ENCODE results near the gene C5orf22.
"Not testable (repeated sequence)": the region's sequence is repeated elsewhere in the genome, so short reads cannot be mapped to it uniquely, and the experiment has no call there.

C5orf22 gene

DNA sequence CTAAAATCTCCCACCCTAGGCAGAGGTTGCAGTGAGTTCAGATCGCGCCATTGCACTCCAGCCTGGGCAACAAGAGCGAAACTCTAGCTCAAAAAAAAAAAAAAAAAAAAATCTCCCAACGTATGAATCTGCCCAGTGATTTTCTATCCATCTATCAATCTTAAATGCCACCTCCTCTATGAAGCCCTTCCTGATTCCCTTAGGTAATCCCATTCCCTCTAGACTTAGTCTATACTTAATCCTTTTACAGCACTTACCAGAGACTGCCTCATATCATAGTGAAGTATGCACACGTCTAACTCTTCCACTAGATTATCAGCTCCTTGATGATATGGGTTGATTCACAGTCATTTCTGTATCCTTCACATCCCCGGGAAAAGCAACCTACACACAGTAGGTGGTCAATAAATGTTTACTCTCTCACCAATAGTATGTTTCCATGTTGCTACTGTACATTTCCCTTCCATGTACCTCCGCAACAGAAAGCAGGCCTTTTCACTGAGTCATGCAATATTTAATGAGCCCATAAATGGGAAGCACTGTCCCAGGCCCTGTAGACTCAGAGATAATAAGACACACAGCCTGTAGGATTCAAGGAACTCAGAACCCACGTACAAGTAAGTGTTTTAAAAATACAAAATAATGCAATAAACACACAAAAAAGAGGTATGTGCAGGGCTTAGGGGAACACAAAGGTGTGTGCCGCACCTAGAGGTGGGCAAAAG, 1.4 kb upstream of the C5orf22 start:
- TF ChIP-seq, protein P1, sequence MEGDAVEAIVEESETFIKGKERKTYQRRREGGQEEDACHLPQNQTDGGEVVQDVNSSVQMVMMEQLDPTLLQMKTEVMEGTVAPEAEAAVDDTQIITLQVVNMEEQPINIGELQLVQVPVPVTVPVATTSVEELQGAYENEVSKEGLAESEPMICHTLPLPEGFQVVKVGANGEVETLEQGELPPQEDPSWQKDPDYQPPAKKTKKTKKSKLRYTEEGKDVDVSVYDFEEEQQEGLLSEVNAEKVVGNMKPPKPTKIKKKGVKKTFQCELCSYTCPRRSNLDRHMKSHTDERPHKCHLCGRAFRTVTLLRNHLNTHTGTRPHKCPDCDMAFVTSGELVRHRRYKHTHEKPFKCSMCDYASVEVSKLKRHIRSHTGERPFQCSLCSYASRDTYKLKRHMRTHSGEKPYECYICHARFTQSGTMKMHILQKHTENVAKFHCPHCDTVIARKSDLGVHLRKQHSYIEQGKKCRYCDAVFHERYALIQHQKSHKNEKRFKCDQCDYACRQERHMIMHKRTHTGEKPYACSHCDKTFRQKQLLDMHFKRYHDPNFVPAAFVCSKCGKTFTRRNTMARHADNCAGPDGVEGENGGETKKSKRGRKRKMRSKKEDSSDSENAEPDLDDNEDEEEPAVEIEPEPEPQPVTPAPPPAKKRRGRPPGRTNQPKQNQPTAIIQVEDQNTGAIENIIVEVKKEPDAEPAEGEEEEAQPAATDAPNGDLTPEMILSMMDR (IDR thresholded peaks at IDR 0.05; ENCODE audit: low read depth, low read length): no peak
- peak overlapping the region; percentile 79 for H3K4me3 ChIP-seq (ENCODE audit: low read depth, low read length)

DNA sequence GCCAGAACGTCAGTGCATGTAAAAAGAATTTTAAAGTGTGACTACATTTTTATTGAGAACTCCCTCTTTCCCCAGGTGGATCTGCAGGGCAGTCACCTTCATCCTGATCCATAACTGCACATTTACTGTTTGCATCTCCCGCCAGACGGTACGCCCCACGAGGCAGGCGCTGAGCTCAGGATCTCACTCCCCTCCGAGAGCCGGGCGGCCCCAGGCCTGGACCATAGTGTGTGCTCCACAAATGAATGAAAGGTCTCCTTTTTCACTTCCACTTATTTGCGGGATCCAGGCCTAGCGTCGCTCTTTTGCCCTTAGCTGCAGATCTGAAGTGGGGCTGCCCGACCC, 586 bp upstream of the C5orf22 start:
- H3K4me3 ChIP-seq (ENCODE audit: low read depth, low read length): peak overlapping the region; percentile 79
- TF ChIP-seq, protein P1 (IDR thresholded peaks at IDR 0.05; ENCODE audit: low read depth, low read length): no peak

DNA sequence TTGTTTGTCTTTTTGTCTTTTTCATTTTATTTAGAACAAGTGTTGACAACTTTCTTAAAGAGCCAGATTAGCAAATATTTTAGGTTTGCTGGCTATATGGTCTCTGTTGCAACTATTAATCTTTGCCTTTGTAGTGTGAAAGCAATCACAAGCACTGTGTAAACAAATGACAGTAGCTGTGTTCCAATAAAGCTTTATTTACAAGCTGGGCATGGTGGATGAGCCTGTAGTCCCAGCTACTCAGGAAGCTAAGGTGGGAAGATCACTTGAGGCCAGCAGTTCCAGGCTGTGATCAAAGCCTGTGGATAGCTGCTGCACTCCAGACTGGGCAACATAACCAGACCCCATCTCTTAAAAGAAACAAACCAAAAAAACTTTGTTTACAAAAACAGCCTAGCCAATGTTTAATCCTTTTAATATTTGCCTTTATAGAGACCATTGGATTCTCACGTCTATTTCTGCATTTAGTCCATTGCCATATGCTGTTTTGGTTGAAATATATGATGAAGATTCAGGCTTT, 2.5 kb downstream of the C5orf22 start:
- TF ChIP-seq, protein P1 (IDR thresholded peaks at IDR 0.05; ENCODE audit: low read depth, low read length): no peak
- no peak overlapping the region for H3K4me3 ChIP-seq (ENCODE audit: low read depth, low read length)

DNA sequence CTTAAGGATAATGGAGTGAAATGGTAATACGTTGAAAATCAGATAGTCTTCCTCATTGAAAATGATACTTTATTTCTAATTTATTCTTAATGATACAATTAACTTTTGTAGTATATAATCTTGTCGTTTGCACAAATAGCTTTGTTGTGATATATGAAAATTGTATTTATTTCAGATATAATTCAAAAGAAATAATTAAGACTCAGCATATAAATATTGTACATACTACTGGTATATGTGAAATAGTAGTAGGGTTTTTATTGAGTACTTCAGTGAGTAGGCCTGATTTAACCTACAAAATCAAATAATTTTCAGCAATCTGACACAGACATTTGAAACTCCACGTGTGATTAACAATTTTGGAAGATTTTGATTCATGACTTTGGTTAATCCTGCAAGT, 4.8 kb downstream of the C5orf22 start:
- TF ChIP-seq, protein P1 (IDR thresholded peaks at IDR 0.05; ENCODE audit: low read depth, low read length): no peak

DNA sequence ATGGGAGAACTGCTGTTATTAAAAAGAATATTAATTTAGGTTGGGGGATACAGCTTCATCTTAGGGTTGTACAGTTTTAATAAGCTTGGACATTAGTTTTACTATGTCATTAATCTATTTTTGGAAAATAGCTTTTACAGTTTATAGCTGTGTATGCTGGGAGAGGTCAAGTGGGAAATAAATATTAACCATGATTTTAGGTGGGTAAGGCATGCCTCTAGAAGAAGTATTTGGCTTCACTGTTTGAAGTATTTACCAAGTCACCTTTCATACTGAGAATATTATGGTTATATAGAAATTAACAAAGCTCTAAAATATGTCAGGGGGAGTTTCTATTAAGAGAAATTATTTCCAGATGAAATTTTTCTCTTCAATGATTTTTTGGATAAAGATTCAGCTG, 5.2 kb downstream of the C5orf22 start:
- TF ChIP-seq, protein P1 (IDR thresholded peaks at IDR 0.05; ENCODE audit: low read depth, low read length): no peak
- H3K4me3 ChIP-seq (ENCODE audit: low read depth, low read length): no peak overlapping the region

More for the DNA sequence above, 4.8 kb downstream of the C5orf22 start:
- H3K4me3 ChIP-seq (ENCODE audit: low read depth, low read length): no peak overlapping the region

DNA sequence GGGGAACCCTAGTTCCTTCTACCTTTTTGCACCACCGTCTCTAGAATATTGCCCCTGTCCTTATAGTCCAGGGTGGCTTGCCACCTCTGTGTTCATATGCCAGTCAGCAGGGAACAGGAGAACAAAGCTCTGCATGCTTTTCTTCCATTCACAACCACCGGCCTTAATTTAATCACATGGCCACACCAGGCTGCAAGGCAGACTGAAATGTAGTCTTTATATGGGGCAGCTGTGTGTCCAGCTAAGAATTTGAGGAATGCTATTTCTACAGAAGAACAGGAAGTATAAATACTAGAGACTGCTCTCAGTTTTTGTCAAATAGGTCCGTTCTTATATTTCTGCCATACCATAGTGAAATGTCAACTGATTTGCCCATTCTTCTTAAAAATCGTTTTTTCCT, 5.8 kb downstream of the C5orf22 start:
- TF ChIP-seq, protein P1 (IDR thresholded peaks at IDR 0.05; ENCODE audit: low read depth, low read length): no peak
- no peak overlapping the region for H3K4me3 ChIP-seq (ENCODE audit: low read depth, low read length)

DNA sequence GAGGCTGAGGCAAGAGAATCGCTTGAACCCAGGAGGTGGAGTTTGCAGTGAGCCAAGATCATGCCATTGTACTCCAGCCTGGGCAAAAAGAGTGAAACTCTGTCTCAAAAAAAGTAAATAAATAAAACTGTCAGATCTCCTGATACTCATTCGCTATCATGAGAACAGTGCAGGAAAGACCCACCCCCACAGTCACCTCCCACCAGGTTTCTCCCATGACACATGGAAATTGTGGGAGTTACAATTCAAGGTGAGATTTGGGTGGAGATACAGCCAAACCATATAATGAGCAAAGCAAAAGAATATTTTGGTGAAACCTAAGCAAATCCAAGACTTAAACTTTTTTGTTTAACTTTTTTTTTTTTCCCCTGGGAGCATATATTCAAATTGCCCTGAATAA, 17.0 kb downstream of the C5orf22 start:
- not testable (repeated sequence) for H3K4me3 ChIP-seq (ENCODE audit: low read depth, low read length)

DNA sequence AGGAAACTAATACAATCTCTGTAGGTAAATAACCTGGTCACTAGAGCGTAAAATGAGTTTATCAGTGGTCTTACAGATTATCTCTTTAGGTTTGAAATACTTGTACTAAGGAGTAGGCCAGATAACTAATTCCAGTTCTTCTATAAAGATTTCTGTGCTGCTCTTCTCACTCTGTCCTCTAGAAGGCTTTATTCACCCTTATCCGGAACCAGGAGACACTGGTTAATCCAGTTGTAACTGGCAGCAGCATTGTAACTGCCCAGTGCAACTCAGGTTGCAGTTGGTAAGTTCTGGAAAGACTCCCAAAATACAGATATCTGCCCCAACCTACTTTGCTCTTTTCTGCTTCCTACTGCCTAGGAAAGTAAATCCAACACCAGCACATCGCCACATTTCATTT, 19.8 kb downstream of the C5orf22 start:
- no peak overlapping the region for H3K4me3 ChIP-seq (ENCODE audit: low read depth, low read length)
- TF ChIP-seq, protein P1 (IDR thresholded peaks at IDR 0.05; ENCODE audit: low read depth, low read length): no peak

All from WI38 (cell line).